CD4-positive, alpha-beta T cell treated with Interleukin-21 for 1 hour (primary cell): ENCODE results near the gene LHFPL2.

Experiments
- DNase-seq: peaks from one replicate; pipeline ENCODE4 v3.0.0-alpha.2; 2020

LHFPL2 gene

DNA sequence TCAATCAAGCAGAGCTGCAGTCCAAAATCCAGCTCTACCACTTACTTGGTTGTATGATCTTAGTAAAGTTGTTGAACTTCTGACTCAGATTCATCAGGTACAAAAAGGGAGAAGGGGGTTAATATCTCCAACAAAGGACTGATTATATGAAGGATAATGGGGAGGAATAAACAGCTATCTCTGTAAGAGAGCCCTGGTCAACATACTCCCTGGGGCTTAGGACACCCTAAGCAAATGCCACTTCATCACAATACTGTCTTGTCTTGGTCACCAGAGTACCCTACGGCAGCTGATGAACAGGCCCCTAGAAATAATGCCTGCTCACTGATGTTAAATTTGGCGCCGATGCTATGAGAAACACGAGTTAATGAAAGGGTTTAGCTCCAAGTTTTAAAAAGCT, 34.8 kb downstream of the LHFPL2 start:
- no peak for DNase-seq

DNA sequence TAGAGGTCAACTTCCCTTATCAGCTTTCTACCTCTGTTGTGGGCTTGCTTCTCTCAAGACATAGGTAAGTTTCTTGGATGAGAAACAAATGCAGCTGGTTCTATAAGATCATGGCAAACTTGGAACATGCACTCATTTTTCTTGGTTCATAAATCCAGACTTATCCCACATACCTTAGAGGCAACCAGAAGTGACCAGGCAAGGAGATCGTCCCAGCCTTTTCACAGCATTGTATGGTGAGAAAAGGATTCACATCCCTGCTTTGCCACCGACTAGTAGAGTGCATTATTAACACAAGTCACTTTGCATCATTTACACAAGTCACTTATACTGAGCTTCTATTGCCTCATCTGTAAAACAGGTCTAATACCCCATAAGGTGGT, 35.4 kb downstream of the LHFPL2 start:
- DNase-seq = no peak

DNA sequence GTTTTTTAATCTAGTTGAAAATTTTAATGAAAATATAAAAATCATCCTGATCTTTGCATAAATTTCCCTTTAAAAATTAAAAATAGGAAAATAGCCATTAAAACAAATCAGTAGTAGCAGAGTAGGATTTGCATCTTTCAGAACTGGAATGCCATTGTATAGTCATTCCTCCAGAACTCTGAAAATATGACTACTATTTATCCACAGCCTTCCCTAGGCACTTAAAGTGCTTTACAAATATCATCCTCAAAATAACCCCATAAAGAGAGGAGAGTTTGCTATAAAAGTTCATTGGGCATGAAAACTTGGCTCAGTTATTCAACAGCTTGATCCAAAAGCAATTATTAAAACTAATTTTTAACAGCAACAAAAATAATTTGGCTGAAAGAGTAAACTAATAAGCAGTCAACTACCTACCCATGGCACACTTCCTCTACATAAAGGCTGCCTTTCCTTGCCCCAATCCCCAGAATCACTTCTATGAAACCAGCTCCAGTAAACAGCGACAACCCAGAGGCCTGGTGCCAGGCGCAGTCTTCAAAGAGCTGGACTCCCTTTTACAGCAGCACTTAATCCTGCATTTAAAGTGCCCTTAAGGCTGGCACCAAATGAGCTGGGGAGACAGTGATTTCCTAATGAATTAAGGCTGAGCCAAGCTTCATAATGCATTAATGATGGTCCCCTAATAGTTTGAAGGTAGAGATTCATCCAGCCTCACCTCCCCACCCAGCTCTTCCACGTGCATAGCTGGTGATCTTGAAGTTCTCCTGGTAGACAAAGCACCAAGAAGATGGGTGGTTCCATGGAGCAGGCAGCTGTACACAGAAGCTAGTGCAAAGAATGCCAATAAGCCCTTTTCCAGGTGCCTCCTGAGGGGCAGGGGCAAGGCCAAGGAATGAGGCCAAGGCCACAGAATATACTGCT, 36.1 kb downstream of the LHFPL2 start:
- no peak for DNase-seq

- DNase-seq = no peak
Measured at GRCh38 chr5:78611126-78611605, 37.4 kb downstream of the LHFPL2 start.

GRCh38 chr5:78610636-78611035, 37.9 kb downstream of the LHFPL2 start:
- no peak for DNase-seq

- DNase-seq = no peak
Measured at GRCh38 chr5:78610163-78610583, 38.4 kb downstream of the LHFPL2 start.

- DNase-seq = no peak
Measured at GRCh38 chr5:78607864-78608263, 40.7 kb downstream of the LHFPL2 start.

DNA sequence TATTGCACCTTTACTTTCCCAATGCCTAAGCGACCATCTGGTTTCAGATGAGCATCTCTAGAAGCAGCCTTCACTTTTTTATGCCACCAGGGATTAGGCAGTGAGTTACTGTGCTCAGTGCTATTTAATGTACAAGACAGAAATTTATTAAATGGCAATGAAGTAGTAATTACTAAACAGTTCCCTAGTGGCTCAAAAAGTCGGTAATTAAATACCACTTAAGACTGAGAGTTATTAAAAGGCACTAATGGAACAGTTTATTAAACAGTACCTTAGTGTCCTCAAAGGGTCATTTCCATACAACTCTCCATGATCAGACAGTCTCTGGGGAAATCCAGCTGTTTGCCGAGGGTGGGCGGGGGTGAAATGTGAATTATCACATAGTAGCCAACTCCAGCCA, 42.3 kb downstream of the LHFPL2 start:
- no peak for DNase-seq

DNA sequence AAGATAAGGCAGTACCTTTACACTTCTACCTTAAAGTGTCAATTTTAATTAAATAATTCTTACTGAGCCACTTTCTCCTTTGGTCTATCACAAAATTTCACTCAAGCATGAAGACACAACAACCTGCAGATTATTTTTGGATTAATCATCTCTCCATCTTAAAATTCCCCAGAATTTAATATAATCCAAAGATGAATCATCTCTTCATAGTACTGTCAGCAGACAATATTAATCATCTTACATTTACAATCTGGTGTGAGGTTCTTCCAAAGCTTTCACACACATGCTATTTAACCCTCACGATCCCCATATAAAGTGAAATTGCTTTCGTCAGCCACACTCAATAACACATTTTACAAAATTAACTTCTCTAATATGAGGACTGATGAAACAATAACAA, 43.0 kb downstream of the LHFPL2 start:
- no peak for DNase-seq

DNA sequence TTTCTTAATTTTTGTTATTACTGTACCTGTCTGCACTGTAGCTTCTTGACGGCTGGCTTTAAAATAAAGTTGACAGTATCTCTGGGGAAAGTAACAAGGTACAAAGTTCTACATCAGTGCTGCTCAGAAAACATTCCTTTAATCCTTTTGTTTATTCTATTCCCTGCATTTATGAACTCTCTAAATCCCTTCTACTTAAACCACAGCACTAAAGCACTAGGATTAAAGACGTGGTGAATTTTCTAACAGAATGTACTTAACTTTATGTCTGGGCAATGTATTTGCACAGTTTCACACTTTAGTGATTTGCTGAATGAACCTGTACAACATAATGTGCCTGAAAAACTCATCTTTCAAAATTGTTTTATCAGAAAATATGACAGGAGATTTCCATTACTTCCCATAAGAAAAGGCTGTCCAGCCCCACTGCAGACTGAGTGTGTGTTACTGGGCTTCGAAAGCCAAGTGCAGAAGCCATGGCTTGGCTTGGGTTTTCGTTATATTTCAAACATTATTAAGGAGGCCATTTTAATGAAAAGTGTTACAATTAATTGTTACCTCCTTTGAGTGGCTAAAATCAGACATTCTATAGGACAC, 43.8 kb downstream of the LHFPL2 start:
- no peak for DNase-seq

- DNase-seq = no peak
Measured at GRCh38 chr5:78603636-78604175, 44.9 kb downstream of the LHFPL2 start.

DNA sequence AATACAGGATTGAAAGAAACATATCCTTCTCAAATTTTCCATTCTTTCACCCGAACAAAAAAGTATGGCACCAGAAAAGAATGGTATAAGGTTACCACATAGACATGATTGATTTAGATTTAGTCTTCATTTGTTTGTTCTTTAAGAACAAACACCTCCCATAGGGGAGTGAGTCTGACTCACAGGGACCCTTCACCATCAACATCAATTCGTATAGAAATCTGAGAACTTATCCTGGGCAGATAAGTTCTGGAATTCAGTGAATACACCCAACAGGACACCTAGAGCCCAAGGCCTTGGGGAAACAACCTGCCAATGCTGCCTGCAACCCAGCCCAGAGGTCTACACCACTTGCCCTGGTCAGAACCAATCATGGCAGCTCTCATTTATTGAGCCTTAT, 46.2 kb downstream of the LHFPL2 start:
- DNase-seq = no peak

- no peak for DNase-seq
Measured at GRCh38 chr5:78601559-78602314, 46.8 kb downstream of the LHFPL2 start.

- DNase-seq = no peak
Measured at GRCh38 chr5:78600687-78601414, 47.7 kb downstream of the LHFPL2 start.

GRCh38 chr5:78598973-78599372, 49.6 kb downstream of the LHFPL2 start:
- DNase-seq = no peak

DNA sequence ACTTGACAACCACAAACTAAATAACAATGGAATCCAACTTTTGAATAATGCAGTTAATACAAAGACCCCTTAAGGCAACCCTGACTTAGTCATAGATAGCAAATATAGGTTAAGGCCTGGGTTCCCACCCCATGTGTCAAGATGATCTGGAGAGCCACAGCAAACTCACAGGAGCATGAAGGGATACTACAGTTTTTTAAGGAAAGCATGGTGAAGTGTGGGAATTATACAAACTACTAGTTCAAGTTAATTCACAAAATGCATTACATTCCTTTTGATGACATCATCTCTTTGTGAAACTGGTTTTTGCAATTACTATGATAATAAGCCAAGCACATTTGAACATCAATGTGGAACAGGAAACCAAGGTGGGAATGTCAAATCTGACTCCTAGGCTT, 50.6 kb downstream of the LHFPL2 start:
- no peak for DNase-seq

- no peak for DNase-seq
Measured at GRCh38 chr5:78597068-78597973, 51.3 kb downstream of the LHFPL2 start.

GRCh38 chr5:78595458-78595921, 53.1 kb downstream of the LHFPL2 start:
- DNase-seq = no peak

DNA sequence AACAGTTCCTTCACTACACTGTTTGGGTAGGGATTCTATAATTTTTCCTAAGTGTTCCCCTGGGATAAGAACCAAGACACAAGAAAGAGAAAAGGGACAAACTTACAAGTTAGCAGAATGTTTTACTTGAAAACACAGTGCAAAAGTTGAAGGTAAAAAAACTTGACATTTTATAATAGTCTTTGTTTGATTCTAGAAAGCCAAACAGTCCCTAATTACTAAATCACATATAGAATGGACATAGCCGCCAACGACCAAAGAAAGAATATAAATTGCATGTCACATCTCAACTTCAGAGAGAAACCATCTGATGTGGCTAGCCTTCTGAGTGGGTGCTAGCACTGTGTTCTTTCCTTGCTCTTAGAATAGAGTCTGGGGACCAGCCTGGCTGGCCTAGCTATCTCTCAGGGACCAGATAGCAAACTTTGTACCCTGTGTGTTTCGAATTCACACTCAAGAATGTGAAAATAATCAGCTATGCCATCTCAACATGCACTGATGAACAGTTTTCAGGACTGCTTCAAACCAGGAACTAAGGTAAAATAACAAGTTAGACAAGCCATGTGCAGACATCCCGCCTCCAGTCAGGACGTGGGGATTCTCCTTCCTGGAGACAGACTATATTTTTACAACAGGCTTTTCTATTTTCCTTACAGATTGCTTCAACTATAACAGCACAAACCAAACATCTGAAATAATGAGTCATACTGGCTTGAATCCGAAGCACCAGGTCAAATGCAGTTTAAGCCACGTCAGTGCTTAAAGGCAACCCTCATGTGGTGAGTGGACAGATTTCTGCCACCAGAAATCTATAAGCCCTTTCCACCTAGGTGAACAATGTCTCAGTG, 53.7 kb downstream of the LHFPL2 start:
- no peak for DNase-seq

- DNase-seq = no peak
Measured at GRCh38 chr5:78594021-78594420, 54.6 kb downstream of the LHFPL2 start.
